H1 (cell line): Measurements from ENCODE around the gene RPRD1A.

Experiments used
- BACH1 ChIP-seq: IDR thresholded peaks from 2 replicates; pipeline ENCODE4 v1.6.1; 2012; ENCODE audit warnings: low read length, improper control_type of control experiment
- CEBPB ChIP-seq: IDR thresholded peaks from 2 replicates; pipeline ENCODE4 v1.6.1; 2012; ENCODE audit warnings: low read depth, low read length
- CREB1 ChIP-seq: IDR thresholded peaks from 2 replicates; pipeline ENCODE4 v1.6.1; 2012; ENCODE audit warnings: inconsistent platforms
- EP300 ChIP-seq, 2 experiments: IDR thresholded peaks; 1 replicate in 1 of 2; 2 replicates in 1 of 2; pipeline ENCODE4 v1.6.1; 2011 to 2012; ENCODE audit warnings: low read depth in 2 of 2, low read length in 2 of 2, mild to moderate bottlenecking in 2 of 2, borderline replicate concordance in 1 of 2, inconsistent platforms in 1 of 2, moderate library complexity in 1 of 2
- GTF2F1 ChIP-seq: IDR thresholded peaks from 2 replicates; pipeline ENCODE4 v1.6.1; 2012; ENCODE audit warnings: low read depth, low read length, improper control_type of control experiment, borderline replicate concordance
- POLR2A ChIP-seq, 2 experiments: IDR thresholded peaks; 1 replicate in 1 of 2; 2 replicates in 1 of 2; pipeline ENCODE4 v1.6.1; 2011; ENCODE audit warnings: low read depth in 2 of 2, low read length in 2 of 2, mild to moderate bottlenecking in 2 of 2; ENCODE audit errors: control extremely low read depth in 1 of 2
- POLR2AphosphoS5 ChIP-seq: IDR thresholded peaks from 2 replicates; pipeline ENCODE4 v1.6.1; 2011; ENCODE audit warnings: low read depth, low read length
- RAD21 ChIP-seq, 2 experiments: IDR thresholded peaks in 1 of 2; conservative IDR thresholded peaks in 1 of 2; 2 replicates each; pipeline ENCODE4 v1.6.1; 2011; ENCODE audit warnings: low read depth in 2 of 2, low read length in 2 of 2, improper control_type of control experiment in 1 of 2, inconsistent platforms in 1 of 2, mild to moderate bottlenecking in 1 of 2, moderate library complexity in 1 of 2
- SIN3A ChIP-seq, 2 experiments: IDR thresholded peaks in 1 of 2; conservative IDR thresholded peaks in 1 of 2; 2 replicates each; pipeline ENCODE4 v1.6.1; 2011 to 2012; ENCODE audit warnings: low read length in 2 of 2, improper control_type of control experiment in 1 of 2, low read depth in 1 of 2, mild to moderate bottlenecking in 1 of 2
- SUZ12 ChIP-seq: fragments of 200-600 bp; sonication (generic); IDR thresholded peaks from 2 replicates; pipeline ENCODE4 v1.6.1; 2012; ENCODE audit warnings: mild to moderate bottlenecking, inconsistent platforms, low read length, moderate library complexity, mixed read lengths
- TF ChIP-seq, protein P1 (sequence below), 3 experiments: IDR thresholded peaks; 1 replicate in 2 of 3; 2 replicates in 1 of 3; pipeline versions ENCODE4 v1.5.1 to v1.6.1; 2011; ENCODE audit warnings: low read length in 3 of 3, mild to moderate bottlenecking in 3 of 3, inconsistent platforms in 2 of 3, low read depth in 1 of 3, moderate library complexity in 1 of 3; ENCODE audit not compliant: insufficient read depth in 1 of 3; ENCODE audit errors: control extremely low read depth in 1 of 3
- TF ChIP-seq, protein P2 (sequence below): IDR thresholded peaks from 2 replicates; pipeline ENCODE4 v1.6.1; 2011; ENCODE audit warnings: low read depth, mild to moderate bottlenecking, low read length; ENCODE audit not compliant: insufficient read depth

- no peak for TF ChIP-seq POLR2AphosphoS5
- TF ChIP-seq, protein P1, sequence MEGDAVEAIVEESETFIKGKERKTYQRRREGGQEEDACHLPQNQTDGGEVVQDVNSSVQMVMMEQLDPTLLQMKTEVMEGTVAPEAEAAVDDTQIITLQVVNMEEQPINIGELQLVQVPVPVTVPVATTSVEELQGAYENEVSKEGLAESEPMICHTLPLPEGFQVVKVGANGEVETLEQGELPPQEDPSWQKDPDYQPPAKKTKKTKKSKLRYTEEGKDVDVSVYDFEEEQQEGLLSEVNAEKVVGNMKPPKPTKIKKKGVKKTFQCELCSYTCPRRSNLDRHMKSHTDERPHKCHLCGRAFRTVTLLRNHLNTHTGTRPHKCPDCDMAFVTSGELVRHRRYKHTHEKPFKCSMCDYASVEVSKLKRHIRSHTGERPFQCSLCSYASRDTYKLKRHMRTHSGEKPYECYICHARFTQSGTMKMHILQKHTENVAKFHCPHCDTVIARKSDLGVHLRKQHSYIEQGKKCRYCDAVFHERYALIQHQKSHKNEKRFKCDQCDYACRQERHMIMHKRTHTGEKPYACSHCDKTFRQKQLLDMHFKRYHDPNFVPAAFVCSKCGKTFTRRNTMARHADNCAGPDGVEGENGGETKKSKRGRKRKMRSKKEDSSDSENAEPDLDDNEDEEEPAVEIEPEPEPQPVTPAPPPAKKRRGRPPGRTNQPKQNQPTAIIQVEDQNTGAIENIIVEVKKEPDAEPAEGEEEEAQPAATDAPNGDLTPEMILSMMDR (IDR thresholded peaks at IDR 0.05; ENCODE audit: control extremely low read depth in 1 of 3, insufficient read depth in 1 of 3, low read depth in 1 of 3, low read length in 3 of 3): no peak
- TF ChIP-seq POLR2A (IDR thresholded peaks at IDR 0.05; ENCODE audit: control extremely low read depth in 1 of 2, low read depth in 2 of 2, low read length in 2 of 2): no peak
- no peak for TF ChIP-seq SIN3A (conservative IDR thresholded peaks at IDR 0.05 in 1 of 2, IDR thresholded peaks at IDR 0.05 in 1 of 2; ENCODE audit: low read depth in 1 of 2, low read length in 2 of 2)
- TF ChIP-seq SUZ12: no peak
- TF ChIP-seq BACH1: no peak
- TF ChIP-seq CEBPB: no peak
- TF ChIP-seq, protein P2, sequence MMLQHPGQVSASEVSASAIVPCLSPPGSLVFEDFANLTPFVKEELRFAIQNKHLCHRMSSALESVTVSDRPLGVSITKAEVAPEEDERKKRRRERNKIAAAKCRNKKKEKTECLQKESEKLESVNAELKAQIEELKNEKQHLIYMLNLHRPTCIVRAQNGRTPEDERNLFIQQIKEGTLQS: no peak
- TF ChIP-seq CREB1: no peak
- TF ChIP-seq GTF2F1: no peak
- TF ChIP-seq RAD21 (IDR thresholded peaks at IDR 0.05 in 1 of 2, conservative IDR thresholded peaks at IDR 0.05 in 1 of 2; ENCODE audit: low read depth in 2 of 2, low read length in 2 of 2): no peak
- no peak for TF ChIP-seq EP300 (IDR thresholded peaks at IDR 0.05; ENCODE audit: borderline replicate concordance in 1 of 2, low read depth in 2 of 2, low read length in 2 of 2)
Measured at GRCh38 chr18:36101943-36102342, 34.6 kb upstream of the RPRD1A start.
